PC-3 (cell line): ENCODE data around the gene FHAD1. TPM values are rescaled to one million over a fixed set of nuclear protein-coding genes. Genes with fewer than 3 reads are reported as not detected.
A peak's percentile ranks its signal among the peaks of the same experiment; 100 is the strongest.

Experiments used
- ATAC-seq: fragments of 200-7000 bp; cut with Tn5 transposase; 2 replicates; pipeline ENCODE4 v1.9.1; 2020; ENCODE audit warnings: mild to moderate bottlenecking, moderate library complexity
- BruUV-seq: library from RNA; stranded (reverse); fragments of 400-500 nt; replicated peaks from 2 replicates; lab custom pipeline; 2021; lab: Mats Ljungman, UMichigan
- CTCF ChIA-PET: fragments of 300-600 bp; sonication (Branson Sonifier 250); formaldehyde crosslinking; loops from one replicate; lab custom pipeline; 2022; ENCODE audit warnings: antibody characterized with exemption; lab: Charles Lee
- POLR2A ChIA-PET: fragments of 300-600 bp; sonication (Branson Sonifier 250); formaldehyde crosslinking; loops from one replicate; lab custom pipeline; 2022; ENCODE audit warnings: antibody characterized with exemption; ENCODE audit not compliant: unreplicated experiment; lab: Charles Lee
- DNase-seq: peaks from one replicate; pipeline ENCODE4 v3.0.0-alpha.2; 2015
- H2AFZ ChIP-seq: fragments of 300-600 bp; sonication (generic); 2 replicates; pipeline ENCODE4 v1.6.0; 2016; ENCODE audit warnings: antibody characterized with exemption, low read length
- H3F3A ChIP-seq: fragments of 300-600 bp; sonication (generic); one replicate; pipeline ENCODE4 v1.6.0; 2017; ENCODE audit warnings: antibody characterized with exemption, low read length, control low read depth, mild to moderate bottlenecking; ENCODE audit not compliant: unreplicated experiment
- H3K27ac ChIP-seq: fragments of 300-600 bp; sonication (generic); 2 replicates; pipeline ENCODE4 v1.5.1; 2016; ENCODE audit warnings: mild to moderate bottlenecking, low read length
- H3K27me3 ChIP-seq: fragments of 300-600 bp; sonication (generic); 2 replicates; pipeline ENCODE4 v1.6.1; 2016; ENCODE audit warnings: low read length, mixed read lengths
- H3K36me3 ChIP-seq: fragments of 300-600 bp; sonication (generic); 2 replicates; pipeline ENCODE4 v1.6.1; 2016; ENCODE audit warnings: low read depth, mixed run types, low read length, mixed read lengths
- H3K4me1 ChIP-seq: fragments of 300-600 bp; sonication (generic); 2 replicates; pipeline ENCODE4 v1.5.1; 2016; ENCODE audit warnings: low read length; ENCODE audit not compliant: insufficient read depth
- H3K4me2 ChIP-seq: fragments of 300-600 bp; sonication (generic); 2 replicates; pipeline ENCODE4 v1.6.0; 2016; ENCODE audit warnings: low read length
- H3K4me3 ChIP-seq: fragments of 300-600 bp; sonication (generic); 2 replicates; pipeline ENCODE4 v1.5.1; 2016; ENCODE audit warnings: mild to moderate bottlenecking, low read length, mixed read lengths
- H3K79me2 ChIP-seq: fragments of 300-600 bp; sonication (generic); 2 replicates; pipeline ENCODE4 v1.6.1; 2017; ENCODE audit warnings: low read length, mixed read lengths
- H3K9ac ChIP-seq: fragments of 300-600 bp; sonication (generic); 2 replicates; pipeline ENCODE4 v1.6.0; 2016; ENCODE audit warnings: mild to moderate bottlenecking, low read length
- H3K9me2 ChIP-seq: fragments of 300-600 bp; sonication (generic); replicated peaks from 2 replicates; pipeline ENCODE4 v1.6.1; 2016; ENCODE audit warnings: mixed run types, low read length, mixed read lengths
- H3K9me3 ChIP-seq: fragments of 300-600 bp; sonication (generic); 2 replicates; pipeline ENCODE4 v1.6.1; 2016; ENCODE audit warnings: low read length, mixed read lengths
- H4K20me1 ChIP-seq: fragments of 300-600 bp; sonication (generic); 2 replicates; pipeline ENCODE4 v1.6.1; 2016; ENCODE audit warnings: low read length, mixed read lengths
- EZH2 ChIP-seq: fragments of 300-600 bp; sonication (generic); IDR thresholded peaks from one replicate; pipeline ENCODE4 v1.6.1; 2017; ENCODE audit warnings: antibody characterized with exemption, mild to moderate bottlenecking, low read length; ENCODE audit not compliant: unreplicated experiment
- EZH2phosphoT487 ChIP-seq: fragments of 300-600 bp; sonication (generic); IDR thresholded peaks from 2 replicates; pipeline ENCODE4 v1.6.1; 2018; ENCODE audit warnings: mild to moderate bottlenecking, antibody characterized with exemption, low read length, borderline replicate concordance
- intact Hi-C: fragments of 100-400 bp; cut with micrococcal nuclease; formaldehyde crosslinking; loops from 2 replicates; pipeline ENCODE4 v1.9.0; 2023
- total RNA-seq: library from RNA; depleted of rRNA; stranded (reverse); fragments of >200 nt; gene quantifications from 2 replicates; pipeline ENCODE4 v1.2.3, GENCODE V29; 2014
- TF ChIP-seq, protein P1 (sequence below): fragments of 300-600 bp; sonication (generic); conservative IDR thresholded peaks from 2 replicates; pipeline ENCODE4 v1.5.1; 2017; ENCODE audit warnings: antibody characterized with exemption, low read depth, mild to moderate bottlenecking, low read length

Gene FHAD1
- total RNA-seq, 1 experiment from 2014 or later: 0.95 TPM

DNA sequence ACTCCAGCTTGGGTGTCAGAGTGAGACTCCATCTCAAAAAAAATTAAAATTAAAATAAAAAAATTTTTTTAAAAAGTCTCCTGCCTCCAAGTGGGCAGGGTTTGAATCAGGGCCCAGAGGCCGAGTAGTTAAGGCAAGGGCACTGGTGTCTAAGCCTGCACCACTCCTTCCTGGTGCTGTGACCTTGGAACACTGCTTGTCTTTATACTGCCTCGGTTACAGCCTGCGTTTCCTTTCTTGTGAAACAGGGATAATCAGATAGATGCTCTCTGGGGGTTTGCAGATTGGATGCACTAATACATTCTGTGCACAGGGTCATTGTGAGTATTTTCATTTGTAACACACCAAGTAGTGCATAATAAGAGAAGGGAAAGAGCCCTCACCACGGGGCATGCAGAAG, 104.3 kb downstream of the FHAD1 start:
- POLR2A ChIA-PET: no interaction called here
- H3K4me1 ChIP-seq: peaks cover 57% of the 10 kb centered on the region
- no peaks in the 10 kb centered on the region for H3K36me3 ChIP-seq
- no peaks in the 10 kb centered on the region for H3K9me3 ChIP-seq
- no peak overlapping the region for H2AFZ ChIP-seq
- ATAC-seq (no peak), DNase-seq (no peak)
- no peaks in the 10 kb centered on the region for H4K20me1 ChIP-seq
- no TSS peak for BruUV-seq
- H3K9ac ChIP-seq: no peak overlapping the region
- H3K79me2 ChIP-seq: no peaks in the 10 kb centered on the region; the same call in 1 of the 2 replicates
- no peaks in the 10 kb centered on the region for H3K9me2 ChIP-seq
- no peaks in the 10 kb centered on the region for H3K27me3 ChIP-seq
- peak overlapping the region; percentile 92 for H3K27ac ChIP-seq
- intact Hi-C loops: no loop called here
- H3K4me3 ChIP-seq: no peak overlapping the region
- H3K4me2 ChIP-seq: peak overlapping the region; percentile 61; the same call in 1 of the 2 replicates
- CTCF ChIA-PET: no interaction called here
- TF ChIP-seq EZH2 (no peak), EZH2phosphoT487 (no peak)
- TF ChIP-seq, protein P1, sequence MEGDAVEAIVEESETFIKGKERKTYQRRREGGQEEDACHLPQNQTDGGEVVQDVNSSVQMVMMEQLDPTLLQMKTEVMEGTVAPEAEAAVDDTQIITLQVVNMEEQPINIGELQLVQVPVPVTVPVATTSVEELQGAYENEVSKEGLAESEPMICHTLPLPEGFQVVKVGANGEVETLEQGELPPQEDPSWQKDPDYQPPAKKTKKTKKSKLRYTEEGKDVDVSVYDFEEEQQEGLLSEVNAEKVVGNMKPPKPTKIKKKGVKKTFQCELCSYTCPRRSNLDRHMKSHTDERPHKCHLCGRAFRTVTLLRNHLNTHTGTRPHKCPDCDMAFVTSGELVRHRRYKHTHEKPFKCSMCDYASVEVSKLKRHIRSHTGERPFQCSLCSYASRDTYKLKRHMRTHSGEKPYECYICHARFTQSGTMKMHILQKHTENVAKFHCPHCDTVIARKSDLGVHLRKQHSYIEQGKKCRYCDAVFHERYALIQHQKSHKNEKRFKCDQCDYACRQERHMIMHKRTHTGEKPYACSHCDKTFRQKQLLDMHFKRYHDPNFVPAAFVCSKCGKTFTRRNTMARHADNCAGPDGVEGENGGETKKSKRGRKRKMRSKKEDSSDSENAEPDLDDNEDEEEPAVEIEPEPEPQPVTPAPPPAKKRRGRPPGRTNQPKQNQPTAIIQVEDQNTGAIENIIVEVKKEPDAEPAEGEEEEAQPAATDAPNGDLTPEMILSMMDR: no peak
- peaks cover 4% of the 10 kb centered on the region for H3F3A ChIP-seq

DNA sequence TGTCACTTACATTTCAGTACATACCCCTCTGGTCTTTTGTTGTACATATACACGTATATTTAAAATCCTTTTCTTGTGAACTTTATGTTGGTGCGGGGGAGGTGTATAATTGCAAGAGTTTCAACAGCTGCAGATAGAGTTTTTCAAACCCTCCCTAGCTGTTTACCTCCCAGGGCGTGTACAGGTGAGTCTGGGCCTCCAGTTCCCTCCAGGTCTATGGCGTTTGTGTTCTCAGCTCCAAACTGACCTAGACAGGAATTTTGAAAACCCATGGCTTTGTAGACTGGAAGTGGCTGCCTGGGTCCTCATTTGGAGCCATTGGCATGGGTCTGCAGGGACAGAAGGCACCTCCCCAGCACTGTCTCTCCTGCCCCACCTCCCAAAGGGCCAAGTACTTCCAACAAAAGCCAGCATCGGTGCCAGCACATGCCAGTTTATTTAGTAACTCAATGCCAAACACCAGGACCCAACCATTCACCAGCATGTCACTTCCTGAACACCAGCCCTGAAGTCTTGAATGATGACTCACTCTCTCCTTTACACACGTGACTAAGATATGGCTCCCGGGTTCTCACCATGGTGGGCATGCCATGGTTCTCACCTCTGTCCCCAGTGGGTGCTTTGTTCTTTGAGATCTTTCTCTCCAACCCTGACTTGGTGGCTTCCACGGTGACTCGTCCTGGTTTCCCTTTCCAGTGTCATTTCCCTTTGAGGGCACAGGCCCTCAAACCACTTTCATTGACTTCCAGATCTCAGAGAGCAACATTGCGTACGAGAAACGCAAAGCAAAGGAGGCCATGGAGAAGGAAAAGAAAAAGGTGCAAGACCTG, 105.3 kb downstream of the FHAD1 start:
- Histone ChIP-seq H4K20me1 (no peaks in the 10 kb centered on the region), H3F3A (peaks cover 4% of the 10 kb centered on the region), H3K9me2 (no peaks in the 10 kb centered on the region), H3K4me1 (peaks cover 67% of the 10 kb centered on the region), H3K27me3 (no peaks in the 10 kb centered on the region), H3K9ac (peak overlapping the region; percentile 61), H3K4me2 (peak overlapping the region; percentile 61), H3K4me3 (peak overlapping the region; percentile 29; the same call in 1 of the 2 replicates), H3K36me3 (no peaks in the 10 kb centered on the region), H3K27ac (peak overlapping the region; percentile 92), H3K9me3 (no peaks in the 10 kb centered on the region), H2AFZ (peak overlapping the region; percentile 49), H3K79me2 (no peaks in the 10 kb centered on the region; the same call in 1 of the 2 replicates)
- ChIA-PET CTCF (no interaction called here), POLR2A (no interaction called here)
- TF ChIP-seq EZH2 (no peak), EZH2phosphoT487 (no peak)
- TF ChIP-seq, protein P1: no peak
- intact Hi-C loops: no loop called here
- TSS peak; percentile 85 for BruUV-seq
- peak; percentile 82 for ATAC-seq
- DNase-seq: peak; percentile 98
